ENCODE data around the gene SEMA4D. TPM values are rescaled to one million over a fixed set of nuclear protein-coding genes. Genes with fewer than 3 reads are reported as not detected.

Gene SEMA4D, protein sequence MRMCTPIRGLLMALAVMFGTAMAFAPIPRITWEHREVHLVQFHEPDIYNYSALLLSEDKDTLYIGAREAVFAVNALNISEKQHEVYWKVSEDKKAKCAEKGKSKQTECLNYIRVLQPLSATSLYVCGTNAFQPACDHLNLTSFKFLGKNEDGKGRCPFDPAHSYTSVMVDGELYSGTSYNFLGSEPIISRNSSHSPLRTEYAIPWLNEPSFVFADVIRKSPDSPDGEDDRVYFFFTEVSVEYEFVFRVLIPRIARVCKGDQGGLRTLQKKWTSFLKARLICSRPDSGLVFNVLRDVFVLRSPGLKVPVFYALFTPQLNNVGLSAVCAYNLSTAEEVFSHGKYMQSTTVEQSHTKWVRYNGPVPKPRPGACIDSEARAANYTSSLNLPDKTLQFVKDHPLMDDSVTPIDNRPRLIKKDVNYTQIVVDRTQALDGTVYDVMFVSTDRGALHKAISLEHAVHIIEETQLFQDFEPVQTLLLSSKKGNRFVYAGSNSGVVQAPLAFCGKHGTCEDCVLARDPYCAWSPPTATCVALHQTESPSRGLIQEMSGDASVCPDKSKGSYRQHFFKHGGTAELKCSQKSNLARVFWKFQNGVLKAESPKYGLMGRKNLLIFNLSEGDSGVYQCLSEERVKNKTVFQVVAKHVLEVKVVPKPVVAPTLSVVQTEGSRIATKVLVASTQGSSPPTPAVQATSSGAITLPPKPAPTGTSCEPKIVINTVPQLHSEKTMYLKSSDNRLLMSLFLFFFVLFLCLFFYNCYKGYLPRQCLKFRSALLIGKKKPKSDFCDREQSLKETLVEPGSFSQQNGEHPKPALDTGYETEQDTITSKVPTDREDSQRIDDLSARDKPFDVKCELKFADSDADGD
- total RNA-seq = under 0.01 and 0.18 TPM in 2 replicates

DNA sequence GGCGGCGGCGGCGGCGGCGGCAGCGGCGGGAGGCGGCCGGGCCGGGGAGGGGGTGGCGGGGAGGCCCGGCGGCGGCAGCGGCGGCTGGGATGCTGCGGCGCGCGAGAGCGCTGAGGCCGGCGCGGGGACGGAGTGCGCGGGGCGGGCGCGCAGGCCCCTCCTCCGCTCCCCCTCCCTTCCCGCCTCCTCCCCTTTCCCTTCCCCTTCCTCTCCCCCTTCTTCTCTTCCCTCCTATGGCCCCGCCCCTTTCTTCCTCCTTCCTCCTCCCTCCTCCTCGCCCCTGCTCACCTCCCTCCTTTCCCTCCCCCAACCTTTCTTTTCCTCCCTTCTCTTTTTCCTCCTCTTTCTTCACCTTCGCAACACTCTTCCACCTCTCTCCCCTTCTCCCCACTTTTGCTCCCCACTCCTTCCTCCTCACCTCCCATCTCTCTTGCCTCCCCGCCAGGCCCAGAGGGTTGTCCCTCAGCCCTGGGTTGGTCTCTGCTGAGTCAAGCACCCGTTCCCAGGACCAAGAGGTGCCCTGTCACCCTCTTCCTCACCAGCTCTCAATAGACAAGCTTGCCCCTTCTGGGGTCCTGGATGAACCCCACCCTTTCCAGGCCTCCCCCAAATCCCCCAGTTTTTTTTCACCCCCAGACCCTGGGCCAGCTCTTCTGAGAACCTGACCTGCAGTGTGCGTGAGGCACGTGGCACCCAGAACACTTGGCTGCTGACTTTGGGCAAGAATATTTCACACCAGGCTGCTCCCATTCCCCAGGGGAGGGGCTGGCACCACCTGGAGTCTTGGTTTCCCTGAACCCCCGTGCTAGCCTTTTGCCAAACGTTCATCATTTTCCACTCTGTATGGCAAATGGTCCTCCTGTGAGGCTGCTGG is at the start of gene SEMA4D:
SEMA4D (minus strand) TSS at position 136 of the 874 bp plus-strand sequence. CDS start 92,657 bp downstream, outside the sequence.

DNA sequence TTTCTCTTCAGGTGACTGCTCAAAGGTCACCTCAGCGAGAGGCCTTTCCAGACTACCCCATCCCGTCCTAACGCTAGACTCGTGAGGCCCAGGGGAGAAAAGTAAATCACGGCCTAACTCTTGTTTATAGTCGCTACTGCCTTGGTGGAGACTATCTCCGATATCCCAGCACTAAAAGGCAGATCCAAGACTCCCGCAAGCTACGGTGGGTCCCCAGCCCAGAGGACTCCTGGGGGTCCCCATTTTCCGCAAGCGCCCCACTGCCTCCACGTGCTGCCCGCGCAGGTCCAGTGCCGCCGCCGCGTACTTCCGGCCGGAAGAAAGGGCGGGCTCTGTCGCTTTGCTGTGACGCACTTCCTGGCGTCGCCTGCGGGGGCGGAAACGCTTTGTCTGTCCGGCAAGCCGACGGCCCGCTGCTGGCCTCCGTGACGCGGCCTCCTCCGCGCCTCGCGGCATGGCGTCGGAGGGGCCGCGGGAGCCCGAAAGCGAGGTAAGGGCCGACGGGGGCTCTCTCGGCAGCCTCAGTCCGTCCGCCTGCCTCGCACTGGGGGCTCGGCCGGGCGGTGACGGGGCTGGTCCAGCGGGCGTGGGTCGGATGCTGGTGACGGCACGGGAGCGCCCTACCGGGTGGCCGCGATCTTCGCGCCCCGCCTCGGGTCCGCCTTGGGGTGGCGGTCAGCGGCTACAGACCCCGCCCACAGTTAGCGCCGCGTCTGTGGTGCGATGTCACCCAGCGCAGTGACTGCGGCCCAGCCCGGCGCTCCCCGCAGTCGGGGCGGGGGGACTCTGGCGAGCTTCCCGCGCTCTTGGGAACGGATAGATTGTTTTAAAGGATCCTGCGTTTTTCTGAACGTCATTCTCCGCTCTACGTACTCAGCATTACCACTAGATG is 179.5 kb downstream of the SEMA4D start, which contains the start of gene SECISBP2:
SECISBP2 (plus strand) TSS at position 378 of the 892 bp plus-strand sequence; CDS start at position 455, 77 bp downstream.

Other genes with a start within 250 kb of the SEMA4D start
- 269 and 355 TPM in 2 replicates for gene CKS2, start 186.9 kb downstream of the SEMA4D start, total RNA-seq
- 18.4 and 21.3 TPM in 2 replicates for gene SECISBP2, start 179.6 kb downstream of the SEMA4D start, total RNA-seq
- 0.18 TPM in 1 of 2 replicates, not detected in the other for gene GADD45G, start 106.9 kb upstream of the SEMA4D start, total RNA-seq

Measured in myometrial cell (primary cell).